HUES6 (cell line): ENCODE measurements around the gene MACROD2.

Experiments
- H3K27ac ChIP-seq: 2 replicates; pipeline ENCODE4 v1.7.0; 2013; ENCODE audit warnings: low read depth, mild to moderate bottlenecking, low read length, inconsistent platforms
- H3K27me3 ChIP-seq: 2 replicates; pipeline ENCODE4 v1.6.1; 2013; ENCODE audit warnings: low read length; ENCODE audit not compliant: control insufficient read depth, insufficient read depth
- H3K36me3 ChIP-seq: 2 replicates; pipeline ENCODE4 v1.6.1; 2013; ENCODE audit warnings: low read length; ENCODE audit not compliant: control insufficient read depth, insufficient read depth
- H3K4me1 ChIP-seq: 2 replicates; pipeline ENCODE4 v1.6.1; 2013; ENCODE audit warnings: low read length; ENCODE audit not compliant: control insufficient read depth, insufficient read depth
- H3K4me3 ChIP-seq: 2 replicates; pipeline ENCODE4 v1.5.1; 2013; ENCODE audit warnings: low read depth, low read length
- H3K9ac ChIP-seq: one replicate; pipeline ENCODE4 v1.6.1; 2013; ENCODE audit warnings: mild to moderate bottlenecking, low read length
- H3K9me3 ChIP-seq: 2 replicates; pipeline ENCODE4 v1.6.1; 2013; ENCODE audit warnings: low read depth, low read length; ENCODE audit not compliant: control insufficient read depth, insufficient read depth

MACROD2 gene

GRCh38 chr20:14937846-14938245 lies 942.5 kb downstream of the MACROD2 start:
- no peak overlapping the region for H3K4me3 ChIP-seq
- no peak overlapping the region for H3K27ac ChIP-seq
- H3K36me3 ChIP-seq, result no peaks in the 10 kb centered on the region
- no peak overlapping the region for H3K9ac ChIP-seq
- H3K27me3 ChIP-seq, result no peaks in the 10 kb centered on the region
- H3K4me1 ChIP-seq, result no peaks in the 10 kb centered on the region
- peaks cover 10% of the 10 kb centered on the region for H3K9me3 ChIP-seq

GRCh38 chr20:14947536-14947935 lies 952.2 kb downstream of the MACROD2 start:
- no peak overlapping the region for H3K4me3 ChIP-seq
- H3K9ac ChIP-seq, result peak overlapping the region; percentile 23
- H3K27ac ChIP-seq, result peak overlapping the region; percentile 7; the same call in 1 of the 2 replicates
- no peaks in the 10 kb centered on the region for H3K9me3 ChIP-seq
- peaks cover 31% of the 10 kb centered on the region for H3K4me1 ChIP-seq
- no peaks in the 10 kb centered on the region for H3K27me3 ChIP-seq
- H3K36me3 ChIP-seq, result no peaks in the 10 kb centered on the region

GRCh38 chr20:14947946-14948345 lies 952.6 kb downstream of the MACROD2 start:
- no peak overlapping the region for H3K9ac ChIP-seq
- peaks cover 31% of the 10 kb centered on the region for H3K4me1 ChIP-seq
- peak overlapping the region; percentile 7; the same call in 1 of the 2 replicates for H3K27ac ChIP-seq
- H3K36me3 ChIP-seq, result no peaks in the 10 kb centered on the region
- no peaks in the 10 kb centered on the region for H3K27me3 ChIP-seq
- no peak overlapping the region for H3K4me3 ChIP-seq
- H3K9me3 ChIP-seq, result no peaks in the 10 kb centered on the region

GRCh38 chr20:14948416-14948815 lies 953.1 kb downstream of the MACROD2 start:
- no peaks in the 10 kb centered on the region for H3K36me3 ChIP-seq
- peaks cover 31% of the 10 kb centered on the region for H3K4me1 ChIP-seq
- no peak overlapping the region for H3K9ac ChIP-seq
- H3K27ac ChIP-seq, result no peak overlapping the region
- no peak overlapping the region for H3K4me3 ChIP-seq
- no peaks in the 10 kb centered on the region for H3K27me3 ChIP-seq
- H3K9me3 ChIP-seq, result no peaks in the 10 kb centered on the region

GRCh38 chr20:14950633-14951032 lies 955.3 kb downstream of the MACROD2 start:
- Histone ChIP-seq H3K27me3 (no peaks in the 10 kb centered on the region), H3K4me3 (no peak overlapping the region), H3K9ac (no peak overlapping the region), H3K27ac (no peak overlapping the region), H3K4me1 (peaks cover 36% of the 10 kb centered on the region), H3K9me3 (no peaks in the 10 kb centered on the region), H3K36me3 (no peaks in the 10 kb centered on the region)

- H3K4me3 ChIP-seq, result no peak overlapping the region
- no peaks in the 10 kb centered on the region for H3K36me3 ChIP-seq
- no peaks in the 10 kb centered on the region for H3K27me3 ChIP-seq
- H3K4me1 ChIP-seq, result peaks cover 36% of the 10 kb centered on the region
- H3K9me3 ChIP-seq, result no peaks in the 10 kb centered on the region
- H3K9ac ChIP-seq, result no peak overlapping the region
- H3K27ac ChIP-seq, result no peak overlapping the region
Measured at GRCh38 chr20:14951105-14951504, 955.8 kb downstream of the MACROD2 start.

GRCh38 chr20:14951707-14952418 lies 956.5 kb downstream of the MACROD2 start:
- Histone ChIP-seq H3K4me3 (no peak overlapping the region), H3K4me1 (peaks cover 36% of the 10 kb centered on the region), H3K9ac (no peak overlapping the region), H3K36me3 (no peaks in the 10 kb centered on the region), H3K27ac (no peak overlapping the region), H3K9me3 (no peaks in the 10 kb centered on the region), H3K27me3 (no peaks in the 10 kb centered on the region)

GRCh38 chr20:14953736-14954135 lies 958.4 kb downstream of the MACROD2 start:
- no peak overlapping the region for H3K27ac ChIP-seq
- H3K4me3 ChIP-seq, result no peak overlapping the region
- no peaks in the 10 kb centered on the region for H3K27me3 ChIP-seq
- no peaks in the 10 kb centered on the region for H3K36me3 ChIP-seq
- H3K9ac ChIP-seq, result no peak overlapping the region
- peaks cover 21% of the 10 kb centered on the region for H3K4me1 ChIP-seq
- no peaks in the 10 kb centered on the region for H3K9me3 ChIP-seq

- H3K36me3 ChIP-seq, result no peaks in the 10 kb centered on the region
- no peak overlapping the region for H3K27ac ChIP-seq
- H3K27me3 ChIP-seq, result no peaks in the 10 kb centered on the region
- H3K4me3 ChIP-seq, result no peak overlapping the region
- no peaks in the 10 kb centered on the region for H3K9me3 ChIP-seq
- peaks cover 19% of the 10 kb centered on the region for H3K4me1 ChIP-seq
- H3K9ac ChIP-seq, result no peak overlapping the region
Measured at GRCh38 chr20:14955399-14955798, 960.1 kb downstream of the MACROD2 start.

GRCh38 chr20:14956026-14956425 lies 960.7 kb downstream of the MACROD2 start:
- Histone ChIP-seq H3K27ac (no peak overlapping the region), H3K27me3 (no peaks in the 10 kb centered on the region)

GRCh38 chr20:14956538-14956937 lies 961.2 kb downstream of the MACROD2 start:
- H3K9me3 ChIP-seq, result no peaks in the 10 kb centered on the region
- H3K4me3 ChIP-seq, result no peak overlapping the region
- no peaks in the 10 kb centered on the region for H3K36me3 ChIP-seq
- no peak overlapping the region for H3K9ac ChIP-seq
- peaks cover 11% of the 10 kb centered on the region for H3K4me1 ChIP-seq
- no peaks in the 10 kb centered on the region for H3K27me3 ChIP-seq
- H3K27ac ChIP-seq, result no peak overlapping the region

More at GRCh38 chr20:14956026-14956425, 960.7 kb downstream of the MACROD2 start:
- H3K36me3 ChIP-seq, result no peaks in the 10 kb centered on the region
- H3K9me3 ChIP-seq, result no peaks in the 10 kb centered on the region
- peaks cover 13% of the 10 kb centered on the region for H3K4me1 ChIP-seq
- H3K4me3 ChIP-seq, result no peak overlapping the region
- H3K9ac ChIP-seq, result no peak overlapping the region
